ENCODE results near the gene ZNF205.
"Not testable (repeated sequence)": the region's sequence is repeated elsewhere in the genome, so short reads cannot be mapped to it uniquely, and the experiment has no call there.

DNA sequence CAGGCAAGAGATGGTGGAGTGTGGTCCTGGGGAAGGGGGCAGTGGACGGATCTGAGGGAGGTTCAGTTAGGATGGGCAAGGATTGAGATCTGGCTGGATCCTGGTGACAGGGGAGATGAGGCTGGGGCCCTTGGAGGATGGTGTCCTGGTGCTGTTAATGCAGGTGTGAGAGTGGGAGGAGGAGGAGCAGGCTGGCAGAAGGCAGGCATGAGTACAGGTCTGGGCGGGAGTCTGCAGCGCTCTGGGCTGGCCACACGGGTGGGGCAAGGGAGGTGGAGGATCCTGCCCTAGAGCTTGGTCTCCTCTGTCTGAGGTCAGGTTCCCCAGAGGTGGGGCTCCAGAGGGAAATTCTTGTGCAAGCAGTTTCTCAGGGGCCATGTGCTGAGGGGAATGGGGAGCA, 40.2 kb upstream of the ZNF205 start:
- TF ChIP-seq, protein P1, sequence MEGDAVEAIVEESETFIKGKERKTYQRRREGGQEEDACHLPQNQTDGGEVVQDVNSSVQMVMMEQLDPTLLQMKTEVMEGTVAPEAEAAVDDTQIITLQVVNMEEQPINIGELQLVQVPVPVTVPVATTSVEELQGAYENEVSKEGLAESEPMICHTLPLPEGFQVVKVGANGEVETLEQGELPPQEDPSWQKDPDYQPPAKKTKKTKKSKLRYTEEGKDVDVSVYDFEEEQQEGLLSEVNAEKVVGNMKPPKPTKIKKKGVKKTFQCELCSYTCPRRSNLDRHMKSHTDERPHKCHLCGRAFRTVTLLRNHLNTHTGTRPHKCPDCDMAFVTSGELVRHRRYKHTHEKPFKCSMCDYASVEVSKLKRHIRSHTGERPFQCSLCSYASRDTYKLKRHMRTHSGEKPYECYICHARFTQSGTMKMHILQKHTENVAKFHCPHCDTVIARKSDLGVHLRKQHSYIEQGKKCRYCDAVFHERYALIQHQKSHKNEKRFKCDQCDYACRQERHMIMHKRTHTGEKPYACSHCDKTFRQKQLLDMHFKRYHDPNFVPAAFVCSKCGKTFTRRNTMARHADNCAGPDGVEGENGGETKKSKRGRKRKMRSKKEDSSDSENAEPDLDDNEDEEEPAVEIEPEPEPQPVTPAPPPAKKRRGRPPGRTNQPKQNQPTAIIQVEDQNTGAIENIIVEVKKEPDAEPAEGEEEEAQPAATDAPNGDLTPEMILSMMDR (IDR thresholded peaks at IDR 0.05; ENCODE audit: insufficient read depth, low read depth, low read length): not testable (repeated sequence)
- TF ChIP-seq EZH2 (IDR thresholded peaks at IDR 0.05; ENCODE audit: insufficient read depth, low read length): not testable (repeated sequence)
